ENCODE results near the gene NECAB2.

Gene NECAB2

GRCh38 chr16:84031556-84031955, 63.5 kb downstream of the NECAB2 start:
- no peak for DNase-seq (ENCODE audit: low spot score)
- CTCF ChIA-PET, result no interaction called here
- H3K27ac ChIP-seq, result no peak overlapping the region
- POLR2A ChIA-PET (ENCODE audit: low non-redundant PET), result no interaction called here
- no peak for TF ChIP-seq CTCF (conservative IDR thresholded peaks at IDR 0.05; ENCODE audit: low read depth)

GRCh38 chr16:84032458-84033178, 64.6 kb downstream of the NECAB2 start:
- no peak for DNase-seq (ENCODE audit: low spot score)
- TF ChIP-seq CTCF (conservative IDR thresholded peaks at IDR 0.05; ENCODE audit: low read depth), result no peak
- H3K27ac ChIP-seq, result no peak overlapping the region
- ChIA-PET CTCF (no interaction called here), POLR2A (ENCODE audit: low non-redundant PET) (no interaction called here)

- POLR2A ChIA-PET (ENCODE audit: low non-redundant PET), result no interaction called here
- TF ChIP-seq CTCF (conservative IDR thresholded peaks at IDR 0.05; ENCODE audit: low read depth), result no peak
Observed at GRCh38 chr16:84033251-84034195, 65.5 kb downstream of the NECAB2 start.

GRCh38 chr16:84034516-84034915, 66.5 kb downstream of the NECAB2 start:
- TF ChIP-seq CTCF (conservative IDR thresholded peaks at IDR 0.05; ENCODE audit: low read depth), result no peak
- ChIA-PET CTCF (interaction anchor here (0.6 kb wide), 1 partner anchor 31 kb away, joined by 3 read pairs; no protein-coding TSS in a partner anchor), POLR2A (ENCODE audit: low non-redundant PET) (no interaction called here)
- no peak for DNase-seq (ENCODE audit: low spot score)
- no peak overlapping the region for H3K27ac ChIP-seq

More at GRCh38 chr16:84033251-84034195, 65.5 kb downstream of the NECAB2 start:
- CTCF ChIA-PET, result no interaction called here
- no peak overlapping the region for H3K27ac ChIP-seq
- DNase-seq (ENCODE audit: low spot score), result no peak

- CTCF ChIA-PET, result interaction anchor here (0.6 kb wide), 1 partner anchor 29 kb away, joined by 4 read pairs; no protein-coding TSS in a partner anchor
- DNase-seq (ENCODE audit: low spot score), result no peak
- H3K27ac ChIP-seq, result no peak overlapping the region
- POLR2A ChIA-PET (ENCODE audit: low non-redundant PET), result no interaction called here
- no peak for TF ChIP-seq CTCF (conservative IDR thresholded peaks at IDR 0.05; ENCODE audit: low read depth)
Observed at GRCh38 chr16:84036131-84036530, 68.1 kb downstream of the NECAB2 start.

- no peak for TF ChIP-seq CTCF (conservative IDR thresholded peaks at IDR 0.05; ENCODE audit: low read depth)
- ChIA-PET CTCF (interaction anchor here (0.6 kb wide), 1 partner anchor 1486 kb away, joined by 4 read pairs; no protein-coding TSS in a partner anchor), POLR2A (ENCODE audit: low non-redundant PET) (no interaction called here)
- DNase-seq (ENCODE audit: low spot score), result no peak
- no peak overlapping the region for H3K27ac ChIP-seq
Observed at GRCh38 chr16:84036982-84037425, 69.0 kb downstream of the NECAB2 start.
